ENCODE measurements around the gene A1BG.

The A1BG gene

GRCh38 chr19:58352760-58353671, at the start of gene A1BG:
Gene A1BG (minus strand): TSS chr19:58353492. CDS start chr19:58353437, 55 bp downstream.
- no peak for DNase-seq

GRCh38 chr19:58401840-58402421, 48.6 kb upstream of the A1BG start:
- no peak for DNase-seq

GRCh38 chr19:58400916-58401839, 47.9 kb upstream of the A1BG start:
- DNase-seq: peak; percentile 73 to 100 (median 98)

- DNase-seq: peak in 30 of 56 donors; percentile 3 to 53 (median 27)
Measured at GRCh38 chr19:58400316-58400915, 47.1 kb upstream of the A1BG start.

GRCh38 chr19:58399903-58400302, 46.6 kb upstream of the A1BG start:
- DNase-seq: no peak

GRCh38 chr19:58398545-58398944, 45.3 kb upstream of the A1BG start:
- DNase-seq: no peak

- no peak for DNase-seq
Measured at GRCh38 chr19:58398087-58398486, 44.8 kb upstream of the A1BG start.

GRCh38 chr19:58397533-58398037, 44.3 kb upstream of the A1BG start:
- DNase-seq: no peak

GRCh38 chr19:58396691-58397532, 43.6 kb upstream of the A1BG start:
- DNase-seq: no peak

- DNase-seq: no peak
Measured at GRCh38 chr19:58395979-58396627, 42.8 kb upstream of the A1BG start.

- DNase-seq: no peak
Measured at GRCh38 chr19:58395220-58395978, 42.1 kb upstream of the A1BG start, which contains the start of gene RNF225. Gene RNF225 (plus strand): TSS chr19:58395656. CDS start chr19:58396090, 434 bp downstream.

GRCh38 chr19:58394821-58395219, 41.5 kb upstream of the A1BG start:
- DNase-seq: no peak

- no peak for DNase-seq
Measured at GRCh38 chr19:58393725-58394033, 40.4 kb upstream of the A1BG start.

- DNase-seq: no peak
Measured at GRCh38 chr19:58392945-58393724, 39.8 kb upstream of the A1BG start.

GRCh38 chr19:58388175-58388526, 34.9 kb upstream of the A1BG start:
- DNase-seq: no peak

GRCh38 chr19:58387338-58388174, 34.3 kb upstream of the A1BG start:
- no peak for DNase-seq
